Measurements from ENCODE around the gene CDCA4. TPM values are rescaled to one million over a fixed set of nuclear protein-coding genes. Genes with fewer than 3 reads are reported as not detected.

Gene CDCA4
- total and polyA plus RNA-seq, 12 donors: 1.5 to 6.4 (median 2.2) TPM

DNA sequence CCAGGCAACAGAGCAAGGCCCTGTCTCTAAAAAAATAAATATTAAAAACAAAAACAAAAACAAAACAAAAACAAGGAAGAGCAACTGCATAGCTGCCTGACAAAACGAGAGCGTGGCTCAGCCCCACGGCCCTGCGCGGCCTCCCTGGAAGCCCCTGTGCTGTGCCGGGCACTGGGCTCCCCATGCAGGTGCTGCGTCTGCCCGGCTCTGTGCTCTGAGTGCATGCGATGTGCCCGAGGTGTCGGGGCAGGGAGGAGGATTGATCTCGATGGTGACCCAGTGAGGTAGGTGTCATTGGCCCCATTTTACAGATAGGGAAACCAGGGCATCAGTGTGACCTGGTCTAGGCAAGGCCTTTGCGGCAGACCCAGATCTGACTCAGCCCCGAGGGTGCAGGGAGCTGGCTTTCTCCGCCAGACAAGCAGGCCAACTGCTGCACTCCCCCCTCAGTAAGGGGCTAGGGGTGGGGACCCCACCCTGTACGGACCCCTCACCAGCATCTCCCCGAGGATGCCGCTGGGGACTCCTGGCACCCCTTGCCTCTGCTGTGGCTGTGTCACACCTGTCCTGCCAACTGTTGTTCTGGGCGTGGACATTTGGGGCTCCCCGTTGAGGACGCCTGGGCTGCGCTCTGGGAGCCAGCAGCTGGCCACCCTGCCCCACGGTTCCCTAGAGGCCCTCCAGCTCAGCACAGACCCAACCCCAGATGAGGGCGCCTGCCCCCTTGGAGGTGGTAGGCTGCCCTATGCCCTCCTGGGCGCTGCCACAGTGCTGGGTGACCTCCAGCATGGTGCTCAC lies 29.1 kb upstream of the CDCA4 start:
- H3K9me3 ChIP-seq: no peaks in the 10 kb centered on the region
- H3K36me3 ChIP-seq: peaks cover 0 to 54% (median 0%) of the 10 kb centered on the region in 9 donors
- no peak overlapping the region for H3K4me3 ChIP-seq
- ATAC-seq (no peak), DNase-seq (no peak)
- WGBS, 2 donors: 91 to 93% methylated on average over 25 of the region's 25 CpGs
- no peak for TF ChIP-seq CTCF (IDR thresholded peaks at IDR 0.05)
- intact Hi-C loops (cut with DNase I): loop anchor here in 8 of 10 donors (5.0 to 10.0 kb wide), 4 partner anchors 73 to 285 kb away; partner anchors contain the start of gene AHNAK2 (in 3 of the 8)
- H3K27ac ChIP-seq: no peak overlapping the region
- H3K4me1 ChIP-seq: peaks cover 0 to 14% (median 0%) of the 10 kb centered on the region in 9 donors
- H3K27me3 ChIP-seq: peaks cover 0 to 26% (median 0%) of the 10 kb centered on the region in 7 donors

DNA sequence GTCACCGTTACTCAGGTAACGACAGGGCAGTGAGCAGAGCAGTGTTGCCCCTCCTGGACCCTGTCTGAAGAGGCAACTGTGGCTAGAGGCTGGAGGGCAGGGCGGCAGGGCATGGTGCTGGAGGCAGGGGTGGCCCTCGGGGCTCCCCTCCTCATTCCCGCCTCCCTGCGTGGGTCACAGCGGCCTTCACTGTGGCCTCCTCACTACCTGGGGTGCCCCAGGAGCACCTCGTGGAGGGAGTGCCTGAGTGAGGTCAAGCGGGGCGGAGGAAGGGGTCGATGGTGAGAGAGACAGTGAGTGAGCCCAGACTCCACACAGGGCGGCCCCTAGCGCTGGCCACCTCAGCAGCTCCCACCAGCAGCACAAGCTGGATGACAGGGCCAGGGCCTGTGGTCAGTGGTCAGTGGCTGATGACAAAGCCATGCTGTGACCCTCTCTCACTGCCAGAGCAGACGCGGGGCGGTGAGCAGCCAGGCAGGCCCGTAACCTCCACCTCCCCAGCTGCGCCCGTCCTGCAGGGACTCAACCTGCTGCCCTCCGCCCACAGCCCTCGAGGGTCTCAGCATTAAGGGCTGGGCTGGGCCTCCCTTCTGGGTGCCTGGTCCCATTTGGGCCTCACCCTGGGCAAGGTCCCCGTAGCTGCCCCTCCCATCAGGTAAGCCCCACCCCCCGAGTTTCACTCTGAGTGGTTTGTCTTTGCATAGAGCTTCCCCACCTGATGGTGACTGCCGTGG lies 26.6 kb upstream of the CDCA4 start:
- Histone ChIP-seq H3K9me3 (no peaks in the 10 kb centered on the region), H3K36me3 (peaks cover 0 to 37% (median 0%) of the 10 kb centered on the region in 9 donors), H3K4me1 (peaks cover 0 to 23% (median 0%) of the 10 kb centered on the region in 9 donors), H3K4me3 (no peak overlapping the region), H3K27me3 (peaks cover 0 to 26% (median 0%) of the 10 kb centered on the region in 7 donors), H3K27ac (no peak overlapping the region)
- 84 to 87% methylated on average over 24 of the region's 24 CpGs for WGBS, 2 donors
- no peak for DNase-seq
- ATAC-seq: peak in 1 of 8 donors; percentile 17
- no peak for TF ChIP-seq CTCF (IDR thresholded peaks at IDR 0.05)
- intact Hi-C loops (cut with DNase I): loop anchor here in 8 of 10 donors (5.0 to 10.0 kb wide), 4 partner anchors 70 to 283 kb away; partner anchors contain the start of gene AHNAK2 (in 3 of the 8)

- WGBS, 2 donors: 93 to 94% methylated on average over 9 of the region's 9 CpGs
- H3K4me1 ChIP-seq: peaks cover 0 to 23% (median 0%) of the 10 kb centered on the region in 9 donors
- H3K27me3 ChIP-seq: peaks cover 0 to 26% (median 0%) of the 10 kb centered on the region in 7 donors
- DNase-seq (no peak), ATAC-seq (no peak)
- H3K9me3 ChIP-seq: no peaks in the 10 kb centered on the region
- H3K4me3 ChIP-seq: no peak overlapping the region
- no peak for TF ChIP-seq CTCF (IDR thresholded peaks at IDR 0.05)
- no peak overlapping the region for H3K27ac ChIP-seq
- intact Hi-C loops (cut with DNase I): loop anchor here in 8 of 10 donors (5.0 to 10.0 kb wide), 4 partner anchors 70 to 282 kb away; partner anchors contain the start of gene AHNAK2 (in 3 of the 8)
- peaks cover 0 to 32% (median 0%) of the 10 kb centered on the region in 9 donors for H3K36me3 ChIP-seq
Observed at GRCh38 chr14:105046891-105047282, 26.0 kb upstream of the CDCA4 start.

DNA sequence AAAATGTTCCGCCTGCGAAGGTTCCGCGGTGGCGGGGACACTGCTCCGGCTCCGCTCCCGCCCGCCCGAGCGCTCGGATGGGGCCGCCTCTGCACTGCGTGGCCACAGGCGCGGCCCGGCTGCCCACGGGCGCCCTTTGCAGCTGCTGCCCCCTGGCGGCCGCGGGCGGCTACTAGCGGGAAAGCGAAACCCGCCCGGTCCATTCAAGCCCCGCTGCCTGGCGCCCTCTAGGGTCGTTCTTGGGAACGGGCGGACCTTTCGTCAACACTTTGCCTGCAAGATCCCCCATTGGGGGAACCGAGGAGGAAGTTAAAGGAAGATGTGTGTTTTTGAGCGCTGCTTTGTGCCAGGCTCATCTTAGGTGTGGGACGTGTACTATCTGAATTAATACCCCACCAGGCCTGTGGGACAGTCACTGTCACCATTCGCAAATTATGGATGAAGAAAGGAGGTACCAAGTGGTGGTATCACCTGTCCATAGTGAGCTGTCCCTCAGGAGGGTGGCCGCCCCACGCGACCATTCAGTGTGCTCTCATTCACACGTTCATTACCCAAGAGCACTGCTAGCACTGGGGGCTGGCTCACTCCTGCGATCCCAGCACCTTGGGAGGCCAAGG lies 24.9 kb upstream of the CDCA4 start:
- peaks cover 0 to 26% (median 0%) of the 10 kb centered on the region in 7 donors for H3K27me3 ChIP-seq
- H3K4me3 ChIP-seq: peak overlapping the region in 1 of 10 donors; percentile 15
- intact Hi-C loops (cut with DNase I): loop anchor here (1.0 to 10.0 kb wide), 9 partner anchors 69 to 281 kb away; partner anchors contain the start of gene AHNAK2 (in 3 of the 10)

More for the DNA sequence above, 24.9 kb upstream of the CDCA4 start:
- peak in 8 of 9 donors; percentile 99 to 100 (median 100) for TF ChIP-seq CTCF (IDR thresholded peaks at IDR 0.05)
- WGBS, 2 donors: 7% methylated on average over 42 of the region's 42 CpGs
- Histone ChIP-seq H3K4me1 (peaks cover 0 to 23% (median 0%) of the 10 kb centered on the region in 9 donors), H3K36me3 (peaks cover 0 to 21% (median 0%) of the 10 kb centered on the region in 9 donors), H3K27ac (no peak overlapping the region), H3K9me3 (no peaks in the 10 kb centered on the region)
- DNase-seq: peak; percentile 91 to 92
- ATAC-seq: peak; percentile 86 to 96 (median 93)

Data from heart right ventricle (tissue), 16 donors.